ENCODE results near the gene GREB1.
A peak's percentile ranks its signal among the peaks of the same experiment; 100 is the strongest.

Gene GREB1

GRCh38 chr2:11552260-11552638, 18.4 kb downstream of the GREB1 start:
- no peaks in the 10 kb centered on the region for H3K9me3 ChIP-seq (ENCODE audit: control insufficient read depth, low read length)
- H3K4me3 ChIP-seq (ENCODE audit: extremely low read depth, insufficient read depth, low read length, poor library complexity, severe bottlenecking): no peak overlapping the region
- 94 to 98% methylated on average over 9 of the region's 9 CpGs for WGBS, 2 experiments (ENCODE audit: insufficient coverage in 2 of 2)
- peaks cover 8% of the 10 kb centered on the region for H3K4me1 ChIP-seq (ENCODE audit: control insufficient read depth, insufficient read depth, low read length, poor library complexity, severe bottlenecking)
- no peaks in the 10 kb centered on the region for H3K36me3 ChIP-seq (ENCODE audit: control insufficient read depth, insufficient read depth, low read length)
- no peak overlapping the region for H3K27ac ChIP-seq (ENCODE audit: low read depth, low read length, severe bottlenecking)

GRCh38 chr2:11553661-11554398, 20.0 kb downstream of the GREB1 start:
- Histone ChIP-seq H3K36me3 (ENCODE audit: control insufficient read depth, insufficient read depth, low read length) (no peaks in the 10 kb centered on the region), H3K4me3 (ENCODE audit: extremely low read depth, insufficient read depth, low read length, poor library complexity, severe bottlenecking) (no peak overlapping the region), H3K27ac (ENCODE audit: low read depth, low read length, severe bottlenecking) (peak overlapping the region; percentile 62), H3K4me1 (ENCODE audit: control insufficient read depth, insufficient read depth, low read length, poor library complexity, severe bottlenecking) (peaks cover 19% of the 10 kb centered on the region), H3K9me3 (ENCODE audit: control insufficient read depth, low read length) (no peaks in the 10 kb centered on the region)
- 77 to 92% methylated on average over 7 to 8 of the region's 10 CpGs for WGBS, 2 experiments (ENCODE audit: insufficient coverage in 2 of 2)

GRCh38 chr2:11554399-11554716, 20.5 kb downstream of the GREB1 start:
- Histone ChIP-seq H3K27ac (ENCODE audit: low read depth, low read length, severe bottlenecking) (peak overlapping the region; percentile 62), H3K4me1 (ENCODE audit: control insufficient read depth, insufficient read depth, low read length, poor library complexity, severe bottlenecking) (peaks cover 21% of the 10 kb centered on the region)
- WGBS, 2 experiments (ENCODE audit: insufficient coverage in 2 of 2): 88 to 94% methylated on average over 4 of the region's 4 CpGs

GRCh38 chr2:11556101-11556806, 22.4 kb downstream of the GREB1 start:
- Histone ChIP-seq H3K27ac (ENCODE audit: low read depth, low read length, severe bottlenecking) (no peak overlapping the region), H3K36me3 (ENCODE audit: control insufficient read depth, insufficient read depth, low read length) (peaks cover 3% of the 10 kb centered on the region), H3K4me3 (ENCODE audit: extremely low read depth, insufficient read depth, low read length, poor library complexity, severe bottlenecking) (no peak overlapping the region), H3K4me1 (ENCODE audit: control insufficient read depth, insufficient read depth, low read length, poor library complexity, severe bottlenecking) (peaks cover 21% of the 10 kb centered on the region), H3K9me3 (ENCODE audit: control insufficient read depth, low read length) (no peaks in the 10 kb centered on the region)
- WGBS, 2 experiments (ENCODE audit: insufficient coverage in 2 of 2): 87 to 89% methylated on average over 17 to 20 of the region's 20 CpGs

More at GRCh38 chr2:11554399-11554716, 20.5 kb downstream of the GREB1 start:
- no peaks in the 10 kb centered on the region for H3K36me3 ChIP-seq (ENCODE audit: control insufficient read depth, insufficient read depth, low read length)
- no peak overlapping the region for H3K4me3 ChIP-seq (ENCODE audit: extremely low read depth, insufficient read depth, low read length, poor library complexity, severe bottlenecking)
- H3K9me3 ChIP-seq (ENCODE audit: control insufficient read depth, low read length): no peaks in the 10 kb centered on the region

- 81 to 92% methylated on average over 10 of the region's 10 CpGs for WGBS, 2 experiments (ENCODE audit: insufficient coverage in 2 of 2)
- peaks cover 10% of the 10 kb centered on the region for H3K36me3 ChIP-seq (ENCODE audit: control insufficient read depth, insufficient read depth, low read length)
Observed at GRCh38 chr2:11558214-11558886, 24.5 kb downstream of the GREB1 start.

GRCh38 chr2:11559066-11559785, 25.4 kb downstream of the GREB1 start:
- Histone ChIP-seq H3K27ac (ENCODE audit: low read depth, low read length, severe bottlenecking) (peak overlapping the region; percentile 73), H3K9me3 (ENCODE audit: control insufficient read depth, low read length) (no peaks in the 10 kb centered on the region), H3K4me1 (ENCODE audit: control insufficient read depth, insufficient read depth, low read length, poor library complexity, severe bottlenecking) (peaks cover 14% of the 10 kb centered on the region), H3K4me3 (ENCODE audit: extremely low read depth, insufficient read depth, low read length, poor library complexity, severe bottlenecking) (no peak overlapping the region), H3K36me3 (ENCODE audit: control insufficient read depth, insufficient read depth, low read length) (peaks cover 10% of the 10 kb centered on the region)
- WGBS, 2 experiments (ENCODE audit: insufficient coverage in 2 of 2): 82 to 91% methylated on average over 14 to 15 of the region's 18 CpGs

More at GRCh38 chr2:11558214-11558886, 24.5 kb downstream of the GREB1 start:
- Histone ChIP-seq H3K4me1 (ENCODE audit: control insufficient read depth, insufficient read depth, low read length, poor library complexity, severe bottlenecking) (peaks cover 21% of the 10 kb centered on the region), H3K9me3 (ENCODE audit: control insufficient read depth, low read length) (no peaks in the 10 kb centered on the region), H3K4me3 (ENCODE audit: extremely low read depth, insufficient read depth, low read length, poor library complexity, severe bottlenecking) (no peak overlapping the region), H3K27ac (ENCODE audit: low read depth, low read length, severe bottlenecking) (peak overlapping the region; percentile 73)

- Histone ChIP-seq H3K36me3 (ENCODE audit: control insufficient read depth, insufficient read depth, low read length) (peaks cover 10% of the 10 kb centered on the region), H3K4me3 (ENCODE audit: extremely low read depth, insufficient read depth, low read length, poor library complexity, severe bottlenecking) (no peak overlapping the region), H3K9me3 (ENCODE audit: control insufficient read depth, low read length) (no peaks in the 10 kb centered on the region), H3K4me1 (ENCODE audit: control insufficient read depth, insufficient read depth, low read length, poor library complexity, severe bottlenecking) (peaks cover 13% of the 10 kb centered on the region), H3K27ac (ENCODE audit: low read depth, low read length, severe bottlenecking) (no peak overlapping the region)
- 76 to 78% methylated on average over 7 of the region's 7 CpGs for WGBS, 2 experiments (ENCODE audit: insufficient coverage in 2 of 2)
Observed at GRCh38 chr2:11559786-11560155, 25.9 kb downstream of the GREB1 start.

- Histone ChIP-seq H3K27ac (ENCODE audit: low read depth, low read length, severe bottlenecking) (no peak overlapping the region), H3K4me3 (ENCODE audit: extremely low read depth, insufficient read depth, low read length, poor library complexity, severe bottlenecking) (no peak overlapping the region), H3K9me3 (ENCODE audit: control insufficient read depth, low read length) (no peaks in the 10 kb centered on the region), H3K4me1 (ENCODE audit: control insufficient read depth, insufficient read depth, low read length, poor library complexity, severe bottlenecking) (peaks cover 13% of the 10 kb centered on the region), H3K36me3 (ENCODE audit: control insufficient read depth, insufficient read depth, low read length) (peaks cover 15% of the 10 kb centered on the region)
- WGBS, 2 experiments (ENCODE audit: insufficient coverage in 2 of 2): 90% methylated on average over 2 of the region's 3 CpGs; no CpG with 5 or more reads in 1 of the 2 experiments
Observed at GRCh38 chr2:11560806-11561205, 27.0 kb downstream of the GREB1 start.

- Histone ChIP-seq H3K4me1 (ENCODE audit: control insufficient read depth, insufficient read depth, low read length, poor library complexity, severe bottlenecking) (peaks cover 13% of the 10 kb centered on the region), H3K27ac (ENCODE audit: low read depth, low read length, severe bottlenecking) (no peak overlapping the region), H3K9me3 (ENCODE audit: control insufficient read depth, low read length) (no peaks in the 10 kb centered on the region), H3K4me3 (ENCODE audit: extremely low read depth, insufficient read depth, low read length, poor library complexity, severe bottlenecking) (no peak overlapping the region), H3K36me3 (ENCODE audit: control insufficient read depth, insufficient read depth, low read length) (peaks cover 21% of the 10 kb centered on the region)
- WGBS, 2 experiments (ENCODE audit: insufficient coverage in 2 of 2): 95 to 98% methylated on average over 7 to 8 of the region's 10 CpGs
Observed at GRCh38 chr2:11562011-11562410, 28.2 kb downstream of the GREB1 start.

- no peaks in the 10 kb centered on the region for H3K9me3 ChIP-seq (ENCODE audit: control insufficient read depth, low read length)
- no peak overlapping the region for H3K4me3 ChIP-seq (ENCODE audit: extremely low read depth, insufficient read depth, low read length, poor library complexity, severe bottlenecking)
- H3K4me1 ChIP-seq (ENCODE audit: control insufficient read depth, insufficient read depth, low read length, poor library complexity, severe bottlenecking): peaks cover 13% of the 10 kb centered on the region
- H3K36me3 ChIP-seq (ENCODE audit: control insufficient read depth, insufficient read depth, low read length): peaks cover 24% of the 10 kb centered on the region
- 95 to 98% methylated on average over 5 of the region's 5 CpGs for WGBS, 2 experiments (ENCODE audit: insufficient coverage in 2 of 2)
- no peak overlapping the region for H3K27ac ChIP-seq (ENCODE audit: low read depth, low read length, severe bottlenecking)
Observed at GRCh38 chr2:11562476-11562875, 28.6 kb downstream of the GREB1 start.

Measured in mesodermal cell (in vitro differentiated cells).